Liver (tissue), 9 donors: ENCODE data around the gene CCDC116. TPM values are rescaled to one million over a fixed set of nuclear protein-coding genes. Genes with fewer than 3 reads are reported as not detected.
A peak's percentile ranks its signal among the peaks of the same experiment; 100 is the strongest.

Source experiments
- DNase-seq: peaks from one replicate; pipeline ENCODE4 v3.0.0-alpha.2; 2017; ENCODE audit warnings: low spot score
- H3K27ac ChIP-seq, 2 donors: one replicate each; pipeline ENCODE4 v1.7.0; 2013; ENCODE audit warnings: inconsistent platforms in 2 of 2, low read length in 2 of 2, control low read depth in 1 of 2, low read depth in 1 of 2, mild to moderate bottlenecking in 1 of 2
- H3K27me3 ChIP-seq, 4 donors: one replicate each; pipeline versions ENCODE4 v1.6.1 to v1.7.0; 2013; ENCODE audit warnings: low read length in 3 of 4, inconsistent platforms in 1 of 4, mild to moderate bottlenecking in 1 of 4, moderate library complexity in 1 of 4; ENCODE audit not compliant: control insufficient read depth in 4 of 4, insufficient read depth in 4 of 4
- H3K36me3 ChIP-seq, 4 donors: one replicate each; pipeline versions ENCODE4 v1.6.1 to v1.7.0; 2013; ENCODE audit warnings: low read length in 3 of 4, mild to moderate bottlenecking in 3 of 4, low read depth in 1 of 4, moderate library complexity in 1 of 4; ENCODE audit not compliant: control insufficient read depth in 4 of 4, insufficient read depth in 3 of 4
- H3K4me1 ChIP-seq, 4 donors: one replicate each; pipeline versions ENCODE4 v1.6.1 to v1.7.0; 2013; ENCODE audit warnings: low read length in 3 of 4, mild to moderate bottlenecking in 3 of 4, moderate library complexity in 1 of 4; ENCODE audit not compliant: control insufficient read depth in 4 of 4, insufficient read depth in 4 of 4
- H3K4me3 ChIP-seq, 3 donors: one replicate each; pipeline versions ENCODE4 v1.6.1 to v1.7.0; 2013; ENCODE audit warnings: low read length in 3 of 3, control low read depth in 1 of 3, low read depth in 1 of 3, mild to moderate bottlenecking in 1 of 3
- H3K9ac ChIP-seq, 2 donors: one replicate each; pipeline ENCODE4 v1.7.0; 2013; ENCODE audit warnings: low read length in 2 of 2, mild to moderate bottlenecking in 2 of 2, moderate library complexity in 2 of 2, control low read depth in 1 of 2, low read depth in 1 of 2
- H3K9me3 ChIP-seq, 4 donors: one replicate each; pipeline versions ENCODE4 v1.6.1 to v1.7.0; 2013; ENCODE audit warnings: low read length in 3 of 4; ENCODE audit not compliant: control insufficient read depth in 4 of 4
- ATF3 ChIP-seq: IDR thresholded peaks from 2 replicates; pipeline ENCODE4 v1.6.1; 2016; ENCODE audit warnings: antibody characterized with exemption
- EGR1 ChIP-seq, 2 donors: IDR thresholded peaks; 2 replicates each; pipeline ENCODE4 v1.6.1; 2016 to 2018; ENCODE audit warnings: antibody characterized with exemption in 2 of 2, low read depth in 2 of 2
- FOXA1 ChIP-seq: IDR thresholded peaks from 2 replicates; pipeline ENCODE4 v1.6.1; 2016; ENCODE audit warnings: antibody characterized with exemption
- GABPA ChIP-seq, 2 donors: IDR thresholded peaks in 1 of 2; conservative IDR thresholded peaks in 1 of 2; 2 replicates each; pipeline ENCODE4 v1.6.1; 2016; ENCODE audit warnings: antibody characterized with exemption in 2 of 2, mild to moderate bottlenecking in 1 of 2, moderate library complexity in 1 of 2
- HNF4A ChIP-seq, 2 donors: conservative IDR thresholded peaks; 2 replicates each; pipeline ENCODE4 v1.6.1; 2016; ENCODE audit warnings: antibody characterized with exemption in 2 of 2, mild to moderate bottlenecking in 2 of 2
- JUND ChIP-seq, 2 donors: IDR thresholded peaks; 2 replicates each; pipeline ENCODE4 v1.6.1; 2016; ENCODE audit warnings: antibody characterized with exemption in 2 of 2
- MAX ChIP-seq: IDR thresholded peaks from 2 replicates; pipeline ENCODE4 v1.6.1; 2016; ENCODE audit warnings: antibody characterized with exemption
- NR2F2 ChIP-seq: IDR thresholded peaks from 2 replicates; pipeline ENCODE4 v1.6.1; 2016; ENCODE audit warnings: antibody characterized with exemption
- RAD21 ChIP-seq, 2 donors: IDR thresholded peaks; 2 replicates each; pipeline ENCODE4 v1.6.1; 2016; ENCODE audit warnings: antibody characterized with exemption in 2 of 2, mild to moderate bottlenecking in 2 of 2
- REST ChIP-seq: IDR thresholded peaks from 2 replicates; pipeline ENCODE4 v1.6.1; 2016; ENCODE audit warnings: antibody characterized with exemption, mild to moderate bottlenecking
- RXRA ChIP-seq, 2 donors: IDR thresholded peaks; 2 replicates each; pipeline ENCODE4 v1.6.1; 2017 to 2018; ENCODE audit warnings: antibody characterized with exemption in 2 of 2, mild to moderate bottlenecking in 1 of 2
- SP1 ChIP-seq: IDR thresholded peaks from 2 replicates; pipeline ENCODE4 v1.6.1; 2018; ENCODE audit warnings: antibody characterized with exemption, mild to moderate bottlenecking
- YY1 ChIP-seq: IDR thresholded peaks from 2 replicates; pipeline ENCODE4 v1.6.1; 2016; ENCODE audit warnings: antibody characterized with exemption, mild to moderate bottlenecking
- WGBS: extraction: QIAGEN DNeasy Blood & Tissue Kit; methylation state at CpG from one replicate; pipeline ENCODE4 v1.1.7; 2013; 5-methylcytosine and 5-hydroxymethylcytosine counted together
- polyA plus RNA-seq, 2 donors: library from polyadenylated mRNA; stranded (reverse) in 1 of 2; unstranded in 1 of 2; fragments of 200-250 nt in 1 of 2; fragments of >200 nt in 1 of 2; fragmentation: Nextera tagmentation in 1 of 2; extraction: Ambion mirVana in 1 of 2; gene quantifications; one replicate each; pipeline versions ENCODE4 v1.2.1 to v1.2.3, GENCODE V29; 2013 to 2015
- total RNA-seq, 2 donors: library from RNA; depleted of rRNA; stranded (reverse); fragments of >200 nt; gene quantifications; one replicate each; pipeline ENCODE4 v1.2.3, GENCODE V29; 2014
- TF ChIP-seq, protein P1 (sequence below): fragments of 150-350 bp; IDR thresholded peaks from 2 replicates; pipeline ENCODE4 v1.5.1; 2017; ENCODE audit warnings: improper control_type of control experiment, low read depth, low read length; ENCODE audit not compliant: missing input control
- donor health status: healthy.
- donor health status: healthy.
- donor health status: healthy.
- donor health status: healthy.
- donor health status: healthy.

CCDC116 gene
- total and polyA plus RNA-seq, 4 donors: 0.05 to 0.08 (median 0.05) TPM; not detected in 1

DNA sequence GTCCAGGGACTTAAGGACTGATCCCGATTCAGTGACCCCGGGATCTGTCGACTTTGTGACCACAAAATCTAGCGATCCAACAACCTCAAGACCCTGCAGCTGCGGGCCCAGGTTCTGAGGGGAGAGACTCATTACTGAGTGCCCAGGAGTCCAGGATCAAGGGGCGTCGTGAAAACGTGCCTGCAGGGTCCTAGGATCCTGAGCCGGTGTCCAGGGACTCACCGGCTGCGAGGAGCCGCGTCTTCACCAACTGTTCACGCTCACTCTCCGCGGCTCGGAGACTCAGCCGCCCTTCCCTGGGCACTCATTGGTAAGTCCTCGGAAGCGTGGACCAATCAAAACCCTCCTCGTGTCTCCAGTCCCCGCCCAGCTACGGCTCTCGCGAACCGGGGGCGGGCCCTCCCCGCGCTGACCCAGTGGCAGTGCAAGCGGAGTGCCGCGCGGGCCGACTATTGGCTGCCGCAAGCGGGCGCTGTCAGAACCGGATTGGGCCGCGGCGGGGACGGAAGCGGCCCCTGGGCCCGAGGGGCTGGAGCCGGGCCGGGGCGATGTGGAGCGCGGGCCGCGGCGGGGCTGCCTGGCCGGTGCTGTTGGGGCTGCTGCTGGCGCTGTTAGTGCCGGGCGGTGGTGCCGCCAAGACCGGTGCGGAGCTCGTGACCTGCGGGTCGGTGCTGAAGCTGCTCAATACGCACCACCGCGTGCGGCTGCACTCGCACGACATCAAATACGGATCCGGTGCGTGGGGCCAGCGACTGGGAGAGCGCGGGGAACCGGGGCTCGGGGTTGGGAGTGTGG is 9.4 kb downstream of the CCDC116 start, which contains the start of gene SDF2L1:
TSS of gene SDF2L1 (plus strand) at position 514 of the 795 bp plus-strand sequence. CDS start at position 549, 35 bp downstream.
- Histone ChIP-seq H3K9me3 (no peaks in the 10 kb centered on the region), H3K36me3 (peaks cover 0 to 8% (median under 1%) of the 10 kb centered on the region in 4 donors), H3K9ac (peak within 1 kb of the TSS in 1 of 2 donors; percentile 45), H3K4me3 (peak within 1 kb of the TSS; percentile 81 to 88 (median 87)), H3K27me3 (no peaks in the 10 kb centered on the region), H3K27ac (peak within 1 kb of the TSS; percentile 30 to 55), H3K4me1 (peaks cover 8 to 22% (median 14%) of the 10 kb centered on the region in 4 donors)
- DNase-seq: peak; percentile 97
- under 1% methylated on average over 76 of the region's 76 CpGs for WGBS
- TF ChIP-seq YY1 (peak; percentile 65), REST (peak; percentile 14), SP1 (peak; percentile 86), GABPA (IDR thresholded peaks at IDR 0.05 in 1 of 2, conservative IDR thresholded peaks at IDR 0.05 in 1 of 2) (peak in 1 of 2 donors; percentile 61), MAX (no peak), RXRA (IDR thresholded peaks at IDR 0.05) (peak; percentile 29 to 33), JUND (IDR thresholded peaks at IDR 0.05) (no peak), FOXA1 (no peak), EGR1 (IDR thresholded peaks at IDR 0.05; ENCODE audit: low read depth in 2 of 2) (peak in 1 of 2 donors; percentile 13), HNF4A (conservative IDR thresholded peaks at IDR 0.05) (peak in 1 of 2 donors; percentile 7)
- TF ChIP-seq, protein P1, sequence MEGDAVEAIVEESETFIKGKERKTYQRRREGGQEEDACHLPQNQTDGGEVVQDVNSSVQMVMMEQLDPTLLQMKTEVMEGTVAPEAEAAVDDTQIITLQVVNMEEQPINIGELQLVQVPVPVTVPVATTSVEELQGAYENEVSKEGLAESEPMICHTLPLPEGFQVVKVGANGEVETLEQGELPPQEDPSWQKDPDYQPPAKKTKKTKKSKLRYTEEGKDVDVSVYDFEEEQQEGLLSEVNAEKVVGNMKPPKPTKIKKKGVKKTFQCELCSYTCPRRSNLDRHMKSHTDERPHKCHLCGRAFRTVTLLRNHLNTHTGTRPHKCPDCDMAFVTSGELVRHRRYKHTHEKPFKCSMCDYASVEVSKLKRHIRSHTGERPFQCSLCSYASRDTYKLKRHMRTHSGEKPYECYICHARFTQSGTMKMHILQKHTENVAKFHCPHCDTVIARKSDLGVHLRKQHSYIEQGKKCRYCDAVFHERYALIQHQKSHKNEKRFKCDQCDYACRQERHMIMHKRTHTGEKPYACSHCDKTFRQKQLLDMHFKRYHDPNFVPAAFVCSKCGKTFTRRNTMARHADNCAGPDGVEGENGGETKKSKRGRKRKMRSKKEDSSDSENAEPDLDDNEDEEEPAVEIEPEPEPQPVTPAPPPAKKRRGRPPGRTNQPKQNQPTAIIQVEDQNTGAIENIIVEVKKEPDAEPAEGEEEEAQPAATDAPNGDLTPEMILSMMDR: peak; percentile 16

DNA sequence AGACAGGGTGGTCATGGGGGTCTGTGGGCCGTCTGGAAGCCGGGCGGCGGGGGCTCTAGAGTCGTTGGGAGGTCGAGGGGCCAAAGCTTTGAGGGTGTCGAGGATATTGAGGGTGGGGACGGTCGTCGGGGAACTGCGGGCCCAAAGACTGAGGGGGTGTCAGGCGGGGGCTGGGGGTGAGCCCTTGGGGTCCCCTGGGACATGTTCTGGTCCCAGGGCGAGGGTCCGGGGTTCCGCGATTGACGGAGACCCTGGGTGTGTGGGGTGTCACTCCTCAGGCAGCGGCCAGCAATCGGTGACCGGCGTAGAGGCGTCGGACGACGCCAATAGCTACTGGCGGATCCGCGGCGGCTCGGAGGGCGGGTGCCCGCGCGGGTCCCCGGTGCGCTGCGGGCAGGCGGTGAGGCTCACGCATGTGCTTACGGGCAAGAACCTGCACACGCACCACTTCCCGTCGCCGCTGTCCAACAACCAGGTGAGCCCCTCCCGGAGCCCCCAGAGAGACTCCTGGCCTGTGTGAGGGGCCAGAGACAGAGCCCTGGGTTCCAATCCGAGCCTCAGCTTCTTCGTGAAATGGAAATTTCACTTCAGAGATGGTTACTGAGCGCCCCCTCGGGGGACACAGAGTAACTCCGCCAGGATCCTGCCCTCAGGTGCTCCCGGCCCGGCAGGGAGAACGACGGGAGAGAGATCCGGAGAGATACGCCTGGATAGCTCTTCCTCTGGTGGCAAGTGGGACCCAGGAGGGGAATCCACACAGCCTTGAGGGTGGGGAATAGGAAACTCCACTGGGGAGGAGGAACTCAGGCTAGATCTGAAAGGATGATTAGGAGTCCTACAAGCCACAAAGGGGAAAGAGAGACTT is 10.3 kb downstream of the CCDC116 start:
- H3K9ac ChIP-seq: no peak overlapping the region
- no peaks in the 10 kb centered on the region for H3K9me3 ChIP-seq
- H3K4me1 ChIP-seq: peaks cover 8 to 22% (median 14%) of the 10 kb centered on the region in 4 donors
- H3K4me3 ChIP-seq: peak overlapping the region; percentile 81 to 88 (median 87)
- peaks cover 0 to 8% (median under 1%) of the 10 kb centered on the region in 4 donors for H3K36me3 ChIP-seq
- no peaks in the 10 kb centered on the region for H3K27me3 ChIP-seq
- 2% methylated on average over 56 of the region's 56 CpGs for WGBS
- peak overlapping the region; percentile 30 to 55 for H3K27ac ChIP-seq
- DNase-seq: peak; percentile 62
- TF ChIP-seq RXRA (IDR thresholded peaks at IDR 0.05) (peak; percentile 55 to 71), NR2F2 (no peak), FOXA1 (no peak), ATF3 (no peak), RAD21 (IDR thresholded peaks at IDR 0.05) (peak; percentile 49 to 61)
- TF ChIP-seq, protein P1: peak; percentile 40
